Keratinocyte (primary cell): Measurements from ENCODE around the gene GJD3. TPM values are rescaled to one million over a fixed set of nuclear protein-coding genes. Genes with fewer than 3 reads are reported as not detected.

ENCODE experiments used
- DNase-seq: peaks from one replicate; pipeline ENCODE4 v3.0.0-alpha.2; 2011; ENCODE audit warnings: low read depth, missing footprints, low spot score
- FAIRE-seq: peaks from 2 replicates; lab custom pipeline; 2011; peaks lifted over from hg19 to GRCh38; lab: Jason Lieb, UNC
- H2AFZ ChIP-seq: 2 replicates; pipeline ENCODE4 v1.6.0; 2012; ENCODE audit warnings: low read length, control low read depth, inconsistent platforms; ENCODE audit not compliant: control insufficient read depth
- H3K27ac ChIP-seq: 2 replicates; pipeline ENCODE4 v1.5.1; 2011; ENCODE audit warnings: low read length; ENCODE audit not compliant: control insufficient read depth, insufficient read depth
- H3K27me3 ChIP-seq: 3 replicates; pipeline ENCODE4 v1.6.0; 2011; ENCODE audit warnings: low read length; ENCODE audit not compliant: control insufficient read depth, insufficient read depth; ENCODE audit errors: extremely low read depth
- H3K36me3 ChIP-seq, 2 experiments: 2 replicates in 1 of 2; 3 replicates in 1 of 2; pipeline ENCODE4 v1.5.1; 2011; ENCODE audit warnings: low read length in 2 of 2, mild to moderate bottlenecking in 1 of 2; ENCODE audit not compliant: control insufficient read depth in 2 of 2, insufficient read depth in 2 of 2; ENCODE audit errors: extremely low read depth in 1 of 2
- H3K4me1 ChIP-seq: 3 replicates; pipeline ENCODE4 v1.5.1; 2011; ENCODE audit warnings: low read length; ENCODE audit not compliant: control insufficient read depth, insufficient read depth; ENCODE audit errors: extremely low read depth
- H3K4me2 ChIP-seq: 3 replicates; pipeline ENCODE4 v1.6.0; 2011; ENCODE audit warnings: low read depth, low read length; ENCODE audit not compliant: control insufficient read depth, insufficient read depth; ENCODE audit errors: extremely low read depth
- H3K4me3 ChIP-seq, 3 experiments: fragments of 200-600 bp in 1 of 3; sonication (generic) in 1 of 3; 2 replicates in 2 of 3; 3 replicates in 1 of 3; pipeline ENCODE4 v1.5.1; 2011 to 2016; ENCODE audit warnings: low read length in 3 of 3, mild to moderate bottlenecking in 3 of 3, control low read depth in 2 of 3, inconsistent platforms in 1 of 3, low read depth in 1 of 3, mixed read lengths in 1 of 3, mixed run types in 1 of 3, moderate library complexity in 1 of 3; ENCODE audit not compliant: control insufficient read depth in 2 of 3, insufficient read depth in 2 of 3; ENCODE audit errors: extremely low read depth in 1 of 3
- H3K79me2 ChIP-seq: 2 replicates; pipeline ENCODE4 v1.6.0; 2012; ENCODE audit warnings: low read length; ENCODE audit not compliant: control insufficient read depth, insufficient read depth
- H3K9ac ChIP-seq: 3 replicates; pipeline ENCODE4 v1.6.0; 2011; ENCODE audit warnings: low read length; ENCODE audit not compliant: control insufficient read depth, insufficient read depth; ENCODE audit errors: extremely low read depth
- H3K9me1 ChIP-seq: 3 replicates; pipeline ENCODE4 v1.6.0; 2011; ENCODE audit warnings: low read length; ENCODE audit not compliant: control insufficient read depth, insufficient read depth; ENCODE audit errors: extremely low read depth
- H3K9me3 ChIP-seq: 2 replicates; pipeline ENCODE4 v1.5.1; 2012; ENCODE audit warnings: low read depth, low read length; ENCODE audit not compliant: control insufficient read depth
- H4K20me1 ChIP-seq: 3 replicates; pipeline ENCODE4 v1.6.0; 2011; ENCODE audit warnings: low read length; ENCODE audit not compliant: control insufficient read depth, insufficient read depth; ENCODE audit errors: extremely low read depth
- EZH2 ChIP-seq: IDR thresholded peaks from one replicate; pipeline ENCODE4 v1.6.1; 2012; ENCODE audit warnings: inconsistent platforms, mild to moderate bottlenecking, low read length, moderate library complexity
- dilution Hi-C: fragments of 300-500 bp; cut with MboI; formaldehyde crosslinking; loops from one replicate; pipeline ENCODE4 v1.7.0; 2020; ENCODE audit warnings: low sequenced_read_pairs; ENCODE audit not compliant: extremely low pct_ligation_motif_present
- polyA plus RNA-seq, 5 experiments: library from polyadenylated mRNA; depleted of rRNA in 3 of 5; stranded (reverse) in 3 of 5; stranded (forward) in 1 of 5; unstranded in 1 of 5; fragments of >200 nt; gene quantifications; 1 replicate in 1 of 5; 2 replicates in 3 of 5; 3 replicates in 1 of 5; pipeline versions ENCODE4 v1.2.1 to v1.2.3, GENCODE V29; 2011 to 2012; ENCODE audit warnings: missing spikeins in 2 of 5, low read depth in 1 of 5, low replicate concordance in 1 of 5
- TF ChIP-seq, protein P1 (sequence below), 3 experiments: IDR thresholded peaks in 1 of 3; conservative IDR thresholded peaks in 1 of 3; optimal IDR thresholded peaks in 1 of 3; 2 replicates in 2 of 3; 3 replicates in 1 of 3; pipeline versions ENCODE3 to v1.5.1; 2011; ENCODE audit warnings: low read length in 3 of 3, mild to moderate bottlenecking in 3 of 3, moderate library complexity in 2 of 3, control low read depth in 1 of 3, inconsistent platforms in 1 of 3; ENCODE audit not compliant: insufficient read depth in 2 of 3; ENCODE audit errors: extremely low read depth in 1 of 3

The GJD3 gene
- polyA plus RNA-seq, 1 donor (not counting 4 experiments of a cell fraction or from before 2014, with no cell fraction given): not detected

DNA sequence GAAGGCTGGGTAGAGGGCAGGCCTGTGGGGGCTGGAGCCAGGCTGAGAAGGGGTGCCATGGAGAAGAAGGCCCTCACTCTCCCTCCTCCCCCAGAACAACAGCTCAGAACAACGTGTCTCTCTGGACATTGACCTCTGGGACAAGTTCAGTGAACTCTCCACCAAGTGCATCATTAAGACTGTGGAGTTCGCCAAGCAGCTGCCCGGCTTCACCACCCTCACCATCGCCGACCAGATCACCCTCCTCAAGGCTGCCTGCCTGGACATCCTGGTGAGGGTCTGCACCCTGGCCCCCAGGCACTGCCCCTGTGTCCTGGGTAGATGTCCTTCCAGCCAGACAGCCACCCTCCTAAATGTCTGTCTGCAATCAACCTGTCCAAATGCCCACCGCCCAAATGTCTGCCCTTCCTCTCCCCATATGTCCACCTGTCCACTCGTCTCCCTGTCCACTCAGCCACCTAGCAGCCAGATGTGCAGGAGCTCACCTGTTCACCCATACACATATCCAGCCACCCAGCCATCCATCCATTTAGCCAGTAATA lies 12.2 kb downstream of the GJD3 start:
- dilution Hi-C loops: no loop called here

GRCh38 chr17:40351359-40352236 lies 12.9 kb downstream of the GJD3 start:
- no peaks in the 10 kb centered on the region for H3K27me3 ChIP-seq
- H3K36me3 ChIP-seq: peaks cover 14 to 20% of the 10 kb centered on the region in 2 experiments
- FAIRE-seq (no peak), DNase-seq (no peak)
- H2AFZ ChIP-seq: no peak overlapping the region
- dilution Hi-C loops: no loop called here
- H3K9me1 ChIP-seq: peaks cover 2% of the 10 kb centered on the region
- H3K4me2 ChIP-seq: no peak overlapping the region
- H3K79me2 ChIP-seq: peaks cover 17% of the 10 kb centered on the region
- TF ChIP-seq, protein P1, sequence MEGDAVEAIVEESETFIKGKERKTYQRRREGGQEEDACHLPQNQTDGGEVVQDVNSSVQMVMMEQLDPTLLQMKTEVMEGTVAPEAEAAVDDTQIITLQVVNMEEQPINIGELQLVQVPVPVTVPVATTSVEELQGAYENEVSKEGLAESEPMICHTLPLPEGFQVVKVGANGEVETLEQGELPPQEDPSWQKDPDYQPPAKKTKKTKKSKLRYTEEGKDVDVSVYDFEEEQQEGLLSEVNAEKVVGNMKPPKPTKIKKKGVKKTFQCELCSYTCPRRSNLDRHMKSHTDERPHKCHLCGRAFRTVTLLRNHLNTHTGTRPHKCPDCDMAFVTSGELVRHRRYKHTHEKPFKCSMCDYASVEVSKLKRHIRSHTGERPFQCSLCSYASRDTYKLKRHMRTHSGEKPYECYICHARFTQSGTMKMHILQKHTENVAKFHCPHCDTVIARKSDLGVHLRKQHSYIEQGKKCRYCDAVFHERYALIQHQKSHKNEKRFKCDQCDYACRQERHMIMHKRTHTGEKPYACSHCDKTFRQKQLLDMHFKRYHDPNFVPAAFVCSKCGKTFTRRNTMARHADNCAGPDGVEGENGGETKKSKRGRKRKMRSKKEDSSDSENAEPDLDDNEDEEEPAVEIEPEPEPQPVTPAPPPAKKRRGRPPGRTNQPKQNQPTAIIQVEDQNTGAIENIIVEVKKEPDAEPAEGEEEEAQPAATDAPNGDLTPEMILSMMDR (optimal IDR thresholded peaks at IDR 0.05 in 1 of 3, IDR thresholded peaks at IDR 0.05 in 1 of 3, conservative IDR thresholded peaks at IDR 0.05 in 1 of 3; ENCODE audit: extremely low read depth in 1 of 3, insufficient read depth in 2 of 3, low read length in 3 of 3): no peak
- no peak for TF ChIP-seq EZH2
- peaks cover 38% of the 10 kb centered on the region for H3K4me1 ChIP-seq
- H3K9ac ChIP-seq: no peak overlapping the region
- H4K20me1 ChIP-seq: no peaks in the 10 kb centered on the region
- H3K27ac ChIP-seq: no peak overlapping the region
- H3K9me3 ChIP-seq: no peaks in the 10 kb centered on the region
- H3K4me3 ChIP-seq: no peak overlapping the region

More for the DNA sequence above, 12.2 kb downstream of the GJD3 start:
- H3K4me3 ChIP-seq: no peak overlapping the region
- peaks cover 10% of the 10 kb centered on the region for H3K79me2 ChIP-seq
- no peak for DNase-seq
- no peak overlapping the region for H2AFZ ChIP-seq
- H3K9me3 ChIP-seq: no peaks in the 10 kb centered on the region
- TF ChIP-seq EZH2: no peak
- TF ChIP-seq, protein P1 (optimal IDR thresholded peaks at IDR 0.05 in 1 of 3, IDR thresholded peaks at IDR 0.05 in 1 of 3, conservative IDR thresholded peaks at IDR 0.05 in 1 of 3; ENCODE audit: extremely low read depth in 1 of 3, insufficient read depth in 2 of 3, low read length in 3 of 3): no peak
- no peak overlapping the region for H3K4me2 ChIP-seq
- H4K20me1 ChIP-seq: no peaks in the 10 kb centered on the region
- peaks cover 2% of the 10 kb centered on the region for H3K9me1 ChIP-seq
- H3K9ac ChIP-seq: no peak overlapping the region
- no peaks in the 10 kb centered on the region for H3K27me3 ChIP-seq
- peaks cover 31% of the 10 kb centered on the region for H3K4me1 ChIP-seq
- no peak for FAIRE-seq
- H3K27ac ChIP-seq: no peak overlapping the region
- H3K36me3 ChIP-seq: peaks cover 14 to 20% of the 10 kb centered on the region in 2 experiments
